Measurements from ENCODE around the gene WFDC1.
"Not testable (repeated sequence)": the region's sequence is repeated elsewhere in the genome, so short reads cannot be mapped to it uniquely, and the experiment has no call there.

The WFDC1 gene

DNA sequence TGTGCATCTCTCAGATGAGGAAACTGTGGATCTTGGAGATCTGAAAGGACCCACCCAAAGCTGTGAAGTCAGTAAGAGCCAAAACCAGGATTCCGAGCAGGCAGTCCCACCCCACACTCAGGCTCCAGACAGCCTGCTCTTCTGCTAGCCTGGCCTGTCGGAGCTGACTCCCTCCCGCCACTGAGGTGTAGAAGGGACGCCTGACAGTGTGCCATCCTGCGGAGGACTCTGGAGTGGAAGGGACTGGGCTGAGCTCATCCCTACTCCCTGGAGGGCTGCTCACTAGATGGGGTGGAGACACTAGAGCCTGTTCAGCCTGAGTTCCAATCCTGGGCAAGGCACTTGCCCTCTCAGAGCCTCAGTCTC, 36.0 kb downstream of the WFDC1 start:
- no peak for DNase-seq

DNA sequence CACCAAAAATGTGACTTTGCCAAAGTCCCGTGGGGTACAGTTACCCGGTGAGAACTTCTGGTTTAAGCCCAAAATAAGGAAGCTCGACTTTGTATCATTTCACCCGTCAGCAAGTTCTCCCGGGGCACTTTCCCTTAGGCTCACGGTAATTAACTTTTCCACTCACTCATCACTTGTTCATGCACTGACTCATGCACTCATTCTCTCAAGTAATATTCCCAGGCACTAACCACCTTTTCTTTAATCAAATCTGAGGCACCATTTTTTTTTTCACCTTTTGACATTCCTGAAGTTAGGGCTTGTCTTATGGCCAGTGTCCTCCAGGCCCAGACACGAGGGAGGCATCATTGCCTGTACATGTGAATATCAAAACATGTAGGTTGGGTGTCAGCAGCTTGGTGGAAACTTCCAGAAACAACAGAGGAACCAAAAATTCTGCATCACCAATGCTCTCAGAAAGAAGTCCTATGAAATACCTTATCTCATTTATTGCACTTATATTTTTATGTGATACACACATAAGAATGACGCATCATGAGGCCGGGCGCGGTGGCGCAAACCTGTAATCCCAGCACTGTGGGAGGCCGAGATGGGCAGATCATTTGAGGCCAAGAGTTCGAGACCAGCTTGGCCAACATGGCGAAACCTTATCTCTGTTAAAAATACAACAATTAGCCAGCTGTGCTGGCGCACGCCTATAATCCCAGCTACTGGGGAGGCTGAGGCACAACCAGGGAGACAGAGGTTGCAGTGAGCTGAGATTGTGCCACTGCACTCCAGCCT, 37.5 kb downstream of the WFDC1 start:
- DNase-seq: no peak

DNA sequence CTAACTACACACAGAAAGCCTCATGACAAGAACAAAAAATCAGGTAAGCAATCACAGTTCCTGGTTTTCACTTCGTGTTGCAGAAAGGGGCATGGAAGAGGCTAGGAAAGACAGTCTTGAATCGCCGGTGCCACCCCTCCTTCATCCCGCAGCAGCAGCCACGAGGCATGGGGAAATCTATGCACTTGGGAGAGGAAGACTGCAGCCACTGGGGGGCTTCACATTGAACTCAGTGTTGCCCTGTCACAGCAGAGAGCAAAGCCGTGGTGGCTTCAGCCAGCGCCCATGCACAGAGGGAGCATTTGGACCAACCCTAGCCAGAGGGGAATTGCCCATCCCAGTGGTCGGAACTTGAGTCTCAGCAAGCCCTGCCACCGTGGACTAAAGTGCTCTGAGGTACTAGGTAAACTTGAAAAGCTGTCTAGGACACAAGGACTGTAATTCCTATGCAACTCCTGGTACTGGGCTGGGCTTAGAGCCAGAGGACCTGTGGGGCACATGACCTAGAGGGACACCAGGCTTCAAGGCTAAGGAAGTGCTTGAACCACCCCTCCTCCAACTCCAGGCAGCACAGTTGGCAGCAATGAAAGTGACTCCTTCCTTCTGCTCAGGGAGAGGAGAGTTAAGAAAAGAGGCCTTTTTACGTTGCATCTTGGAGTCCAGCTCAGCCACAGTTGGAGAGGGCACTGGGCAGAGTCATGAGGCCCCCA, 38.5 kb downstream of the WFDC1 start:
- DNase-seq: no peak

DNA sequence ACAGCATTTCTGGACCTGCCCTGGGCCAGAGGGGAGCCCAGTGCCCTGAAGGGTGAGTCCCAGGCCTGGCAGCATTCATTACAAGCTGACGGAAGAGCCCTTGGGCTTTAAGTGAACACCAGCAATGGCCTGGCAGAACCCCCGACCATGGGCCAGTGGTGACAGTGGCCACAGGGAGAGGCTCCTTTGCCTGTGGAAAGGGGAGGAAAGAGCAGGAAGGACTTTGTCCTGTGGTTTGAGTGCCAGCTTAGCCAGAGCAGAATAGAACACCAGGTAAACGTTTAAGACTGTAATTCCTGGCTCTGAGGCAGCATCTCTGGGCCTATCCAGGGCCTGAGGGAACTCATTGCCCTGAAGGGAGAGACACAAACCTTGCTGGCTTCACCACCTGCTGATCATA, 39.4 kb downstream of the WFDC1 start:
- no peak for DNase-seq

DNA sequence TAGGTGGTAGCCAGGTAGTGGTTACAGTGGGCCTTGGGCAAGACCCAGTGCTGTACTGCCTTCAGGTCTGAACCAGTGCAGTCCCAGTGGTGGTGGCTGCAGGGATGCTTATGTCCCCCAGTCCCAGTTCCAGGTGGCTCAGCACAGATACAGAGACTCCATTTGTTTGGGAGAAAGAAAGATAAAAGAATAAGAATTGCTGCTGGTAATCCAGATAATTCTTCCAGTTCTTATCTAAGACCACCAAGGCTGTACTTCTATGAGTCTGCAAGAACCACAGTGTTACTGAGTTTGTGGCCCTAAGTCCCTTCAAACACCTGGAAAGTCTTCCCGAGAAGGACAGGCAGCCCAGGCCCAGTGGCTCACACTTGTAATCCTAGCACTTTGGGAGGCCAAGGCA, 39.8 kb downstream of the WFDC1 start:
- DNase-seq: no peak

DNA sequence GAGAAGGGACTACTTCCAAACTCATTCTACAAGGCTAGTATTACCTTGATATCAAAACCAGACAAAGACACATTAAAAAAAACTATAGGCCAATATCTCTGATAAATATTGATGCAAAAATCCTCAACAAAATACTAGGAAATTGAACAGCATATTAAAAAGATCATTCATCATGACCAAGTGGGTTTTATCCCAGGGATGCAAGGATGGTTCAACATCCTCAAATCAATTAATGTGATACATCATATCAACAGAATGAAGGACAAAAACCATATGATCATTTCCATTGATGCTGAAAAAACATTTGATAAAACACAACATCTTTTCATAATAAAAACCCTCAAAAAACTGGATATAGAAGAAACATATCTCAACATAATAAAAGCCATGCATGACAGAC, 42.6 kb downstream of the WFDC1 start:
- DNase-seq: not testable (repeated sequence)

DNA sequence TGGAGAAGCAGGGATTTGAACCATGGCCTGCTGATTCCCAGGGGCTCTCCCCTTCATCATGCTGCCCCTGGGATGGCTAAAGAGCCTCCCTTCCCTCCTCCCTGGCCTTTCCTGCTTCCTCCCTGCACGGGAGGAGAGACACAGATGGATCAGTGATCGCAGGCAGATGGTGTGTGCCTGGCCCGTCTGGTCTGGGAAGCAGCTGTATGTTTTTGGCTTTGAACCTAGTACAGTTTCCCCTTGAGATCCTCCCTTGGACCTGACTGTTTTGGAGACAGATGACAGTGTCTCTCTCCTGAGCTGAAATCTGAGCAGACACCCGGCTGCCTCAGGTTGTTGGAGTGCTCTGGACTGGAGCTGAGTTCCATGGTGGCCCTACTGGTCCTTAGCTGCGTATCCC, 44.6 kb downstream of the WFDC1 start:
- no peak for DNase-seq

DNA sequence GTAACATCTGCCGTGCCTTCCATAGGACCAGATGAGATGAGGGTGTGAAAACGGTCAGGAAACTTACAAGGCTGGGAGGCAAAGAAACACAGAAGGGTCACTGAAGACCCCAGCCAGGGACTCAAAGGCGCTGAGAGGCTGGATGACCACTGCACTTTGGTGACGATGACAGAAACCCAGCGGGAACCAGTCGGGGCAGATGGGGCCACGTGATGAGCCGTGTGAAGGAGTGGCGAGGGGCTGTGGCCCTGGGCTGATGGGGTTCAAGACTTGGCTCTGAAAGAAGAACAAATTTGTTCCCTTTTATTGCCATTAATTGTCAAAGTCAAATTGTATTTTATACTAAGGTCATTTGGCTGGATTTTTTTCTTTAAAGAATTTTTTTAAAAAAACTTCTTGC, 45.1 kb downstream of the WFDC1 start:
- DNase-seq: no peak

DNA sequence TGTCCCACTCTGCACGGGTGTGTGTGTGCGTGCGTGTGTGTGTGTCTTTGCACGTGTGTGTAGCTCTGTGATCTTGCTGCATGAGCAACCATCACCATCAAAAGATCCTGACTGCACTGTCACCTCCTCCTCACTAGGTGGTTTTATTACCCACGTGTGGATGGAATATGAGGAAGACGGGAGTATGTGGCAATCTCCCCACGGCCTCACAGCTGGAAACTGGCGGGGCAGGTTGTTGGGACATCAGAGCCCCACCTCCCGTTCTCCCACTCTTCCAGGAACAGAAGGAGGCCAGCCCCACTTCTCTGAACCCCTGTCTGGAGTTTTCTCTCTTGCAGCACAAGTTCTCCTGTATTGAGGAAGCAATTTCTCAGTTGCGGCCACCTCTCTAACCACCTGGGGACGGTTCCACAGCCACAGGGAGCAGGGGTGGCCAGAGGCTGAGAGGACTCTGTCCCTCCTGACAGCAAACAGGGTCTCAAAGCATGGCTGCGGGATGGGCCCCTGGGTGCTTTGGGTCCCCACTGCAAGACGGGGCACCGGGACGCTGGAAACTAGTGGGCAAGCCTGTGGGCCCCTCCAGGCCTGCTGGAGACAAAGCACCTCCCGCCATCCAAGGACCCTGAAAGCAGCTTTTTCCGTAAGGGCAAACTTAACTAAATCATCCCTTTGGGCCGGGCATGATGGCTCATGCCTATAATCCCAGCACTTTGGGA, 45.8 kb downstream of the WFDC1 start:
- DNase-seq: no peak

DNA sequence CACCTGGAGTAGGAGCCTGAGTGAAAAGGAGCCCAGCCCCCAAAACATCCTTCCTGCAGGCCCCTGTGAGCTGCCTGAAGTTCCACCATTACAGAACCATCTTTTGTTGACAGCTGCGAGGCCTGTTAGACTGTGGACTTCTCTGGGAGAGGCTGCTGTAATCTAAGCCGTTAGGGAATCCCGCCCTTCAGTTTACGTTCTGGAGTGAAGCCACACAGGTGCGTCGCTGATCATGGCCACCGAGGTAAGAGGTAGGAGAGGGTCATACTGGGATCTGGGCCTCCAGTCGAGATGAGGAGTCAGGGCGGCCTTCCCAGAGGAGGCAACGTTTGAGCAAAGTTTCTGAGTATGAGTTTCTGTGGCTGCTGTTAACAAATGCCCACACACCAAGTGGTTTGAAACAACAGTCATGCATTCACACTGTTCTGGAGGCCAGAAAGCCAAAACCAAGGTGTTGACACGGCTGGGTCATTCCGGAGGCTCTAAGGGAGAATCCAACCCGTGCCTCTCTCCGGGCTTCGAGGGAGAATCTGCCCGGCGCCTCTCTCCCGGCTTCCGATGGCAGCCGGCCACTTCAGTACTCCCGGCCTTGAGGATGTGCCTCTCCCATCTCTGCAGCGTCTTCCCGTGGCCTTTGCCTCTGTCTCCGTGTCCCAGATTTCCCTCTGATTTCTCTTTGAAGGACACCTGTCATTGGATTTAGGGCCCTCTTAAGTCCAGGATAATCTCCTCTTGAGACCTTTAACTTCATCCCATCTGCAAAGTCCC, 47.0 kb downstream of the WFDC1 start:
- no peak for DNase-seq

DNA sequence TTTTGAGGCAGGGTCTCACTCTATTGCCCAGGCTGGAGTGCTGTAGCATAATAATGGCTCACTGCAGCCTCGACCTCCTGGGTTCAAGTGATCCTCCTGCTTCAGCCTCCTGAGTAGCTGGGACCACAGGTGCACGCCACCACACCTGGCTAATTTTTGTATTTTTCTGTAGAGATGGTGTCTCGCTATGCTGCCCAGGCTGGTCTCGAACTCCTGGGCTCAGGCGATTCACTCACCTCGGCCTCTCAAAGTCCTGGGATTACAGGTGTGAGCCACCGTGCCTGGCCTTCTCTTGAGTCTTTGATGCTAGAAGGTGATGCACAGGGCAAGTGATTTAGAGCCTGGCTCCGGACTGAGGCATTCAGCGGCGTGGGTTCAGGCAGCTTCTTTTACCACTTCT, 49.1 kb downstream of the WFDC1 start:
- DNase-seq: not testable (repeated sequence)

DNA sequence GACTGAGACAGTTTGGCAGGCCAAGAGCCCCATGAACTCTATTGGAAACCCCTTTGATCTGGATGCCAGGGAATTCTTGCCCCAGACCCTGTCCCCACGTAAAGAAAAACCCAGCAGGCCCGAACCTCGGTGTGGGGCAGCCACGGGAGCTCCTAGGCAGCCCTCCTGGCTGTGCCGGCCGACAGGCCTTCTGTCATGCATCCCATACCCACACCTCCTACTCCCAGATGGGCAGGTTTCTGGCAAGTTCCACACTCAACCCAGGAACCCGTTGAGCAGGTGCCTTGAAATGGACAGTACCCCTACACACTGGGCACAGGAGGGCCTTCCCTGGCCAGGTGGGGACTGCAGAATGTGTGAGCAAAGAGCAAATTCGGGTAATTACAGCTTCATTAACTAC, 50.1 kb downstream of the WFDC1 start:
- no peak for DNase-seq

DNA sequence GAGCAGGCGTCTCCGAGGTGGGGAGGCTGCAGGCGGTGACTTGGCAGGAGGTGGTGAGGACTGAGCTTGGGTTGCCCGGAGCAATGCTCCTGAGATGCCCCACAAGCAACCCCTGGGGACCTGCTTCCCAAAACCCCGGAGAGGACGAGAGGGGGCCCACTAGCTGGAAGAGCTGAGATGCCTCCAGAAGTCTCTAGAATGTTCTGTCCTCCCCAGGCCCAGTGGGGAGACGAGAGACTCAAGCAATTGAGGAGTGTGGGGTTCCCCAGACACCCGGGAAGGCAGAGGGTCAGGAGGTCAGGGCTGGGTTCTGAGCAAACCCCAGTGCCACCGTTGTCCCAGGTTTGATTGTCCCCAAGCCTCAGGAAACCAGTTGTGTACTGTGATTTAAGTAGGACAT, 52.5 kb downstream of the WFDC1 start:
- no peak for DNase-seq

DNA sequence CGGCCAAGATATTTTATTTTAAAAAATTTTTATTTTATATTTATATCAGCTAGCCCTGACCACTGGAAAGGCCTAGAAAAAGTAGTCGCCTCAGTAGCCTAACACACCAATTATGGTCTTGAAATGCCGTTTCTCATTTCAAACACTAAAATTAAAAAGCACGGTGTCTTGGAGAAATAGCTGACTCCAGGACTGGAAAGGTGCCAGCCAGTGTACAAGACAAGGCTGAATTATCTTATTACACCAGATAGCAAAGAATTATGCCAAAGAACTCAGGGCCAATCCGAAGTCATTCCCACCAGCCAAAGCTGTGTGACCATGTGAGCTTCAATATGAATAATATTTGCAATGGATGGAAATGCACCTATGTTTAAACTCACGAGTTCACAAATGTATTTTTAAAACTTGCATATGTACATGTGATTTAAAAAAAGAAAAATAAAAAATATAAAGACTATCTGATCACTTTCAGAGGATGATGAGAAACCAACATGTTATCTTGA, 53.8 kb downstream of the WFDC1 start:
- DNase-seq: no peak

DNA sequence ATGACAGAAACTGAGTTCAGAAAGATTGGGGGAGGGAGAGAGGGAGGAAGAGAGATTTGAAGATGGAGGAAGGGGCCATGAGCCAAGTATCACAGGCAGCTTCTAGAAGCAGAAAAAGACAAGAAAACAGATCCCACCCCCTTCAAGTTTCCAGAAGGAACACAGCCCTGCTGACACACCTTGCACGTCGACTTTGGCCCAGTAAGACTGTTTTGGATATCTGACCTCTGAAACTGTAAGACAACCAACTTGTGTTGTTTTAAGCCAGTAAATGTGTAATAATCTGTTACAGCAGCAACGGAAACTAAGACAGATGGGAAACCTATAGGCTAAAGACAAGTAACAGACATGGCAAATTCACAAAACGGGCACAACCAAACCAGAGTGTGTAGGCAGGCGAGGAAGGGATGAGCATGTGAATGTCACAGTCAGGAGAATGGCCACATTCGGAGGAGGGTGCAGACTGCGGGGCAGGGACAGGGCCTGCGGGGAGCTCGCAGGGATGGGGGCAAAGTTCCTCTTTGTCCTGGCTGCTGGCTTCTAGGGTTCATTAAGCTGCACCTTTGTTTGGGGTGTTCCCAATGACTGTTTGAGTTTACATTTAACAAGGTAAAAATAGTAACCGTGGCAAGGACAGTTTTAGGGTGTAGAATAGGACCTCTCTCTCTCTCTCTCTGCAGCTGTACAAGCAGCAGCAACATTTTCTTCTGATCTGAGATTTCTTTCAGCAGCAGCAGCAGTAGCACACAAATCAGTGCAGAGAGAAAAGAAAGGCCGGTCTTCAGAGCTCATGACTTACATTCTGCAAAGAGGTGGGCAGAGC, 55.4 kb downstream of the WFDC1 start:
- no peak for DNase-seq

DNA sequence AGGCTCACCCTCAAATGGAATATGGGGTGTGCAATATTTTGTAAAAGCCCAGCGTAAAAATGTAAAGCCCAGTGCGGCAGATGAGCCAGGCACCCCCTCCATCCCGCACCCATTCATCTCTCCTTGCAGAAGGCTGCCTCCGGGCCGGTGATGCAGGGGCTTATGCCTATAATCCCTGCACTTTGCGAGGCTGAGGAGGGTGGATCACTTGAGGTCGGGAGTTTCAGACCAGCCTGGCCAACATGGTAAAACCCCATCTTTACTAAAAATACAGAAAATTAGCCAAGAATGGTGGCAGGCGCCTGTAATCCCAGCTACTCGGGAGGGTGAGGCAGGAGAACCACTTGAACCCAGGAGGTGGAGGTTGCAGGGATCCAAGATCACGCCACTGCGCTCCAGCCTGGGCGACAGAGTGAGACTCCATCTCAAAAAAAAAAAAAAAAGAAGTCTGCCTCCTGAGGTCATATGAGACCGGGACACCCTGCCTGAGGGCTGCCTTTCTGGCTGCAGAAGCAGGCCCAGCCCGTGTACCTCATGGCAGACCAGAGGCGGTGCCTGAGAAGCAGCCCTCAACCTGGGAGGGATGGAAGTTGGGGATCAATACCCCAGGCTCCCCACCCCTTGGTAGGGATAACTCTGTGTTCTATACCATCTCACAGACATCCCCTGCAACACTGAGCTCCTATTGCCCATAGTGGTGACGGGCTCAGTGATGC, 56.2 kb downstream of the WFDC1 start:
- DNase-seq: no peak

DNA sequence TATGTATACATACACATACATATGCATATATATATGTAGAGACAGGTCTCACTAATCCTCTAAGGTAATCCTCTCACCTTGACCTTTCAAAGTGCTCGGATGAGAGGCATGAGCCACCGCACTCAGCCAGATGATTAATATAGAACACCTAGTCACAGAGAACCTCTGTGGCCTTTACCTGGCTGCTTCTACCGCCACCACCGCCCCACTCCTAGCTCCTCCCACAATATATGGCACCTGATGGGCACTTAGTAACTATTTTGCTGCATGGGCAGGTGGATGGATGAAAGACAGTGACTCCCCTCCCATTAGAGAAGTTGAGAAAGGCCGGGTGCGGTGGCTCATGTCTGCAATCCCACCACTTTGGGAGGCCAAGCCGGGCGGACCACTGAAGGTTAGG, 57.0 kb downstream of the WFDC1 start:
- no peak for DNase-seq

DNA sequence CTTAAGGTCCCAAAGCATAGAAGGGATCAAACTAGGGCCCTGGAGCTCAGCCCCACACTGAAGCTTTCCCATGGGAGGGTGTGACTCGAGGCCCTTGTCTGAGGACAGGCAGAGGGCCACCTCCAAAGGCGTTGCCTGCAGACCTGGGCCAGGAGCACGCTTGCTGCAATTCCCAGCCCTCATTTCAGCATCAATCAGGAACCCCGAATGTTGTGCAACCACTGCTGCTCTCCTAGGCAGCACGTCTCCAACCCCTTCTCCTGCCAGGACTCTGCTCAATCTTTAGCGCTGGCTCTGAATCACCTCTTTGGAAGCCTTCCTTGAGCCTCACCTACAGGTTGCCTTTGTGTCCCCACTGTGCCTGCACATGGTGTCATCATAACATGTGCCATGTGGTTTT, 59.6 kb downstream of the WFDC1 start:
- no peak for DNase-seq

DNA sequence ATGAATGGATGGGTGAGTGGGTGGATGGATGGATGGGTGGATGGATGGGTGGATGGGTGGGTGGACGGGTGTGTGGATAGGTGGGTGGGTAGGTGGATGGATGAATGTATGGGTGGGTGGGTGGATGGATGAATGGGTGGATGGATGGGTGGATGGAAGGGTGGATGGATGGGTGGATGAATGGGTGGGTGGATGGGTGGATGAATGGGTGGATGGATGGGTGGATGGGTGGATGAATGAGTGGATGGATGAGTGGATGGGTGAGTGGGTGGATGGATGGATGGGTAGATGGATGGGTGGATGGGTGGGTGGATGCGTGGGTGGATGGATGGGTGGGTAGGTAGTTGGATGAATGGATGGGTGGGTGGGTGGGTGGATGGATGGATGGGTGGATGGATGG, 60.5 kb downstream of the WFDC1 start:
- DNase-seq: no peak

DNA sequence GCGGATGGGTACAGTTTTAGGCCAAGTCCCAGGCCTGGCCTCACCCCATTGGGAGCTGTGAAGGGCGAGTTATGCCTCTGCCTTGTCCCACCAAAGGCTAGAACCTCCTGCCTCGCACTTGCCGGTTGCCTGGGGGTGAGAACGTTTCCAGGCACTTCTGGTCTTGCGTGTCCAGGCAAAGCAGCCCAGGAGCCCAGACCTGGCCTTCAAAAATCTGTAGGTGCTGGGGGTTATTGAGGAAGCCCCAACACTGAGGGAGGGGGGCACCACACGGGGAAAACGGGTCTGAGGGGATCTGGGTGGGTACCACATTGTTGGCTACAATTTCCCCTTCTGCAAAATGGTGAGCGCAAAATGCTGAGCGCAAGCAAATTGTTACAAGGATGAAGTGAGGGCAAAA, 61.5 kb downstream of the WFDC1 start:
- no peak for DNase-seq

DNA sequence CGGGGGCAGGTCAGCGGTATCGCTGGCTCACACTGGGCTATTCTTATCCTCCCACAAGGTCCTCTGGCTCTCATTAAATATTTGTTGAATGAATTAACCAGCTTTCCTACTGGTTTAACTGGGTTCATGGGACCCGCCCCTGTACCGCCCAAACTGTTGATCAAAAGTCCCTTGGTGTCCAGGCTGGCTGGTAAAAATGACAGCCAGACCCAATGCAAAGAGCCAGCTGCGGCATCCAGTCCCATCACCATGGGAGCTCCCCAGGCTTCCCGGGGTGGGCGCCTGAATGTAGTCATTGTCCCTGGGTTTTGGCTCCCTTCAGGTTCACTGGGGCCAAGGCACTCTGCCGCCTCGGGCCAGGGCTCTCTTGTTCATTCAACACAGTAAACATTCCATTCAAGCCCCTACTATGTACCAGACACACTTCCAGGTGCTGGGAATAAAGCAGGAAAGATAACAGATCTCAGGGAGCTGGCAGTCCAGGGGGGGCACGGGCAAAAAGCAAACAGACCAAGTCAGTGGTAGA, 62.0 kb downstream of the WFDC1 start:
- DNase-seq: no peak
